Natural killer cell (primary cell): ENCODE measurements around the gene DOCK7. TPM values are rescaled to one million over a fixed set of nuclear protein-coding genes. Genes with fewer than 3 reads are reported as not detected.
"Not testable (repeated sequence)": the region's sequence is repeated elsewhere in the genome, so short reads cannot be mapped to it uniquely, and the experiment has no call there.

Source experiments
- ATAC-seq, 3 donors: fragments of 150-1000 bp in 2 of 3; fragments of 200-7000 bp in 1 of 3; cut with Tn5 transposase; 1 replicate in 1 of 3; 2 replicates in 2 of 3; pipeline ENCODE4 v1.10.0; 2021; ENCODE audit warnings: mild to moderate bottlenecking in 2 of 3, moderate library complexity in 2 of 3
- DNase-seq, 2 donors: peaks; one replicate each; pipeline versions ENCODE4 v3.0.0 to v3.0.0-alpha.2; 2013 to 2021; ENCODE audit warnings: mixed read lengths in 1 of 2
- H3K27ac ChIP-seq: one replicate; pipeline ENCODE4 v1.5.1; 2013; ENCODE audit warnings: mild to moderate bottlenecking, low read length
- H3K27me3 ChIP-seq: one replicate; pipeline ENCODE4 v1.6.1; 2013; ENCODE audit warnings: low read length; ENCODE audit not compliant: control insufficient read depth, insufficient read depth
- H3K36me3 ChIP-seq: one replicate; pipeline ENCODE4 v1.6.1; 2013; ENCODE audit warnings: low read length; ENCODE audit not compliant: control insufficient read depth, insufficient read depth
- H3K4me1 ChIP-seq: one replicate; pipeline ENCODE4 v1.6.1; 2013; ENCODE audit warnings: low read length; ENCODE audit not compliant: control insufficient read depth, insufficient read depth
- H3K4me3 ChIP-seq: one replicate; pipeline ENCODE4 v1.5.1; 2013; ENCODE audit warnings: low read length
- H3K9me3 ChIP-seq: one replicate; pipeline ENCODE4 v1.6.1; 2013; ENCODE audit warnings: low read length; ENCODE audit not compliant: control insufficient read depth, insufficient read depth
- H3K27ac Mint-ChIP-seq, 2 donors: one replicate each; pipeline ENCODE4 v1.8.0; 2022; ENCODE audit warnings: mild to moderate bottlenecking in 2 of 2, mixed read lengths in 2 of 2, moderate library complexity in 1 of 2
- H3K27me3 Mint-ChIP-seq, 2 donors: one replicate each; pipeline ENCODE4 v1.8.0; 2022; ENCODE audit warnings: low read depth in 2 of 2, mixed read lengths in 2 of 2
- H3K36me3 Mint-ChIP-seq: one replicate; pipeline ENCODE4 v1.8.0; 2022; ENCODE audit warnings: mixed read lengths
- H3K4me1 Mint-ChIP-seq, 2 donors: one replicate each; pipeline ENCODE4 v1.8.0; 2022; ENCODE audit warnings: mixed read lengths in 2 of 2
- H3K4me3 Mint-ChIP-seq: one replicate; pipeline ENCODE4 v1.8.0; 2022; ENCODE audit warnings: mild to moderate bottlenecking, moderate library complexity, mixed read lengths
- H3K9me3 Mint-ChIP-seq, 2 donors: one replicate each; pipeline ENCODE4 v1.8.0; 2022; ENCODE audit warnings: mixed read lengths in 2 of 2
- WGBS: methylation state at CpG from one replicate; pipeline ENCODE4 v1.1.7; 2013; ENCODE audit warnings: missing lambda C conversion rate; ENCODE audit not compliant: insufficient coverage; 5-methylcytosine and 5-hydroxymethylcytosine counted together
- intact Hi-C: fragments of 100-400 bp; cut with micrococcal nuclease; formaldehyde crosslinking; loops from one replicate; pipeline ENCODE4 v1.14.2; 2022
- total RNA-seq, 4 donors: library from RNA; stranded (reverse); fragments of 120-200 nt in 1 of 4; gene quantifications; one replicate each; pipeline versions ENCODE4 v1.2.3 to v1.2.4, GENCODE V29; 2013 to 2022
- TF ChIP-seq, protein P1 (sequence below): fragments of 200-600 bp; IDR thresholded peaks from one replicate; pipeline ENCODE4 v1.8.0; 2022; ENCODE audit warnings: antibody characterized with exemption

The DOCK7 gene
- total RNA-seq, 3 donors from 2014 or later (not counting 1 experiment from before 2014, with no cell fraction given) = 4.3 to 13.1 (median 6.0) TPM

DNA sequence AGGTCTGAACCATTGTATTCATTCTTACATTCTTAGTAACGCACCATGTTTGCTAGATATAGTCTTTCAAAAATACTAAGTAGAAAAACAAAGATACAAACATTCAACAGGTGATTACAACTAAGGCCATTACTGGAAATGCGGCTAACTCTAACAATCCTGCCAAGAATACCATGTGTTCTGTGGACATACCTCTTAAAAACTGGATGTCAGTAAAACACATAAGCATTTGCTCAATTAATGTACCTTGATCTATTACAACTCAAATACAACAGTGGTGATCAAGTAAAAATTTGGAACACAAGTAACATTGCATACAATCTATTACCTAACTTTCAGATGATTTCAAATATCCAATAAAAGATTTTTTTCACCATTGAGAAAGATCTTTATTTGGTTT is 75.4 kb downstream of the DOCK7 start:
- Mint-ChIP-seq H3K4me3 (no peak overlapping the region), H3K36me3 (no peaks in the 10 kb centered on the region), H3K27me3 (no peaks in the 10 kb centered on the region), H3K9me3 (no peaks in the 10 kb centered on the region), H3K27ac (no peak overlapping the region), H3K4me1 (no peaks in the 10 kb centered on the region)
- Histone ChIP-seq H3K4me3 (no peak overlapping the region), H3K9me3 (no peaks in the 10 kb centered on the region), H3K4me1 (no peaks in the 10 kb centered on the region), H3K36me3 (no peaks in the 10 kb centered on the region), H3K27ac (no peak overlapping the region), H3K27me3 (no peaks in the 10 kb centered on the region)
- DNase-seq (no peak), ATAC-seq (no peak)
- 90% methylated on average over 2 of the region's 2 CpGs for WGBS
- TF ChIP-seq, protein P1, sequence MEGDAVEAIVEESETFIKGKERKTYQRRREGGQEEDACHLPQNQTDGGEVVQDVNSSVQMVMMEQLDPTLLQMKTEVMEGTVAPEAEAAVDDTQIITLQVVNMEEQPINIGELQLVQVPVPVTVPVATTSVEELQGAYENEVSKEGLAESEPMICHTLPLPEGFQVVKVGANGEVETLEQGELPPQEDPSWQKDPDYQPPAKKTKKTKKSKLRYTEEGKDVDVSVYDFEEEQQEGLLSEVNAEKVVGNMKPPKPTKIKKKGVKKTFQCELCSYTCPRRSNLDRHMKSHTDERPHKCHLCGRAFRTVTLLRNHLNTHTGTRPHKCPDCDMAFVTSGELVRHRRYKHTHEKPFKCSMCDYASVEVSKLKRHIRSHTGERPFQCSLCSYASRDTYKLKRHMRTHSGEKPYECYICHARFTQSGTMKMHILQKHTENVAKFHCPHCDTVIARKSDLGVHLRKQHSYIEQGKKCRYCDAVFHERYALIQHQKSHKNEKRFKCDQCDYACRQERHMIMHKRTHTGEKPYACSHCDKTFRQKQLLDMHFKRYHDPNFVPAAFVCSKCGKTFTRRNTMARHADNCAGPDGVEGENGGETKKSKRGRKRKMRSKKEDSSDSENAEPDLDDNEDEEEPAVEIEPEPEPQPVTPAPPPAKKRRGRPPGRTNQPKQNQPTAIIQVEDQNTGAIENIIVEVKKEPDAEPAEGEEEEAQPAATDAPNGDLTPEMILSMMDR = no peak
- intact Hi-C loops = no loop called here

DNA sequence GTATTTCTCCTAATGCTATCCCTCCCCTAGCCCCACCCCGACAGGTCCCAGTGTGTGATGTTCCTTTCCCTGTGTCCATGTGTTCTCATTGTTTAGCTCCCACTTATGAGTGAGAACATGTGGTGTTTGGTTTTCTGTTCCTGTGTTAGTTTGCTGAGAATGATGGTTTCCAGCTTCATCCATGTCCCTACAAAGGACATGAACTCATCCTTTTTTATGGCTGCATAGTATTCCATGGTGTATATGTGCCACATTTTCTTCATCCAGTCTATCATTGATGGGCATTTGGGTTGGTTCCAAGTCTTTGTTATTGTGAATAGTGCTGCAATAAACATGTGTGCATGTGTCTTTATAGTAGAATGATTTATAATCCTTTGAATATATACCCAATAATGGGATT is 77.6 kb downstream of the DOCK7 start:
- ATAC-seq, H3K36me3 ChIP-seq, H3K27ac ChIP-seq, H3K9me3 Mint-ChIP-seq, H3K27ac Mint-ChIP-seq, H3K4me3 Mint-ChIP-seq, H3K27me3 Mint-ChIP-seq, H3K4me3 ChIP-seq, intact Hi-C loops, H3K36me3 Mint-ChIP-seq, H3K27me3 ChIP-seq, H3K9me3 ChIP-seq, H3K4me1 ChIP-seq, DNase-seq, H3K4me1 Mint-ChIP-seq: not testable (repeated sequence)
- WGBS = 100% methylated on average over 1 of the region's 1 CpG

DNA sequence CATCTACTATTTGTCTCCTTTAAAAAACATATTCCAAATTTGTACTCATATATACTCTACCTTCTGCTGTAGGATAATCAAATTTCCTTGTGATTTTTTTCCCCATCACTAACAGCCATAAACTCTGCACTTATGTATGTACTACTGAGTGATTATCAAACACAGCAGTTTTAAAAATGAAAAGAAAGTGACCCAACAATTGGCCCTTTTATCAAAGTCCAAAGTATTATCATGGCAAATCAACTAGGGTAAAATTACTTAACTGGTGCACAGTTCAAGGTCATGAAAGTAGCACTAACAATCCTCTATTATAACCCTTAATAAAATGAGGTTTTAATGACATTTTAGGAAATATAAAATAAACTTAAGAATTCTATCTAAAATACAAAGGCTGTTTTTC is 79.3 kb downstream of the DOCK7 start:
- H3K9me3 ChIP-seq = no peaks in the 10 kb centered on the region

DNA sequence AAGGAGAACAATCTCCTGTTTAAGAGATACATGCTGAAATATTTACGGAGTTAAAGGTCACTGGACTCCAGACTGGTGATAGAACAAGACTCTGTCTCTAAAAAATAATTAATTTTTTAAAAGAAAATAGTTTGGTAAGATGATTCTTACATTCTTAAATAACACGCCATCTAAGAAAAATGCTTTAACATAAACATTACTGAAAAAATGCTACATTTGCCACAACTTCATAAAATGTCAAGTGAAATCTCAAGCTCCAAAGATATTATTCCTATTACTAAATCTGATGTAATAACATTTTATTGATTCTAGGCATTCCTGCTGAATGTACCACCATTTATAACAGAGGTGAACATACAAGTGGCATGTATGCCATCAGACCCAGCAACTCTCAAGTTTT is 86.7 kb downstream of the DOCK7 start:
- no peak for ATAC-seq
- Mint-ChIP-seq H3K27ac (no peak overlapping the region), H3K36me3 (no peaks in the 10 kb centered on the region), H3K4me3 (no peak overlapping the region), H3K9me3 (no peaks in the 10 kb centered on the region), H3K4me1 (no peaks in the 10 kb centered on the region), H3K27me3 (no peaks in the 10 kb centered on the region)
- Histone ChIP-seq H3K4me1 (no peaks in the 10 kb centered on the region), H3K9me3 (no peaks in the 10 kb centered on the region), H3K27ac (no peak overlapping the region), H3K36me3 (no peaks in the 10 kb centered on the region), H3K27me3 (no peaks in the 10 kb centered on the region), H3K4me3 (no peak overlapping the region)
- TF ChIP-seq, protein P1 = no peak
- intact Hi-C loops = no loop called here
- WGBS = no CpG with 5 or more reads among the region's 2 CpGs
- DNase-seq = no peak

More for the DNA sequence above, 79.3 kb downstream of the DOCK7 start:
- H3K36me3 Mint-ChIP-seq = no peaks in the 10 kb centered on the region
- no peaks in the 10 kb centered on the region for H3K4me1 Mint-ChIP-seq
- intact Hi-C loops = no loop called here
- no peaks in the 10 kb centered on the region for H3K9me3 Mint-ChIP-seq
- no peak overlapping the region for H3K27ac ChIP-seq
- no peaks in the 10 kb centered on the region for H3K27me3 ChIP-seq
- DNase-seq (no peak), ATAC-seq (no peak)
- H3K27ac Mint-ChIP-seq = no peak overlapping the region
- H3K4me3 ChIP-seq = no peak overlapping the region
- H3K4me1 ChIP-seq = no peaks in the 10 kb centered on the region
- no peak overlapping the region for H3K4me3 Mint-ChIP-seq
- H3K27me3 Mint-ChIP-seq = no peaks in the 10 kb centered on the region
- TF ChIP-seq, protein P1 = no peak
- H3K36me3 ChIP-seq = no peaks in the 10 kb centered on the region
